ENCODE results near the gene GPR35.

- TF ChIP-seq CTCF (IDR thresholded peaks at IDR 0.05 in 2 of 3, conservative IDR thresholded peaks at IDR 0.05 in 1 of 3; ENCODE audit: control insufficient read depth in 2 of 3, extremely low read depth in 1 of 3, insufficient read depth in 1 of 3, low read depth in 3 of 3, low read length in 3 of 3) (no peak), PAX5 (IDR thresholded peaks at IDR 0.05; ENCODE audit: borderline replicate concordance, low read depth, low read length) (no peak), FOXK2 (IDR thresholded peaks at IDR 0.05) (no peak), EED (IDR thresholded peaks at IDR 0.05; ENCODE audit: low read depth) (no peak), RELA (IDR thresholded peaks at IDR 0.05; ENCODE audit: borderline replicate concordance, partially characterized antibody) (no peak), CREB1 (IDR thresholded peaks at IDR 0.05; ENCODE audit: low read depth) (no peak), MEF2B (IDR thresholded peaks at IDR 0.05; ENCODE audit: partially characterized antibody, poor library complexity, severe bottlenecking) (no peak), EP300 (IDR thresholded peaks at IDR 0.05; ENCODE audit: borderline replicate concordance in 1 of 2, control insufficient read depth in 1 of 2, low read depth in 2 of 2, low read length in 2 of 2) (no peak), MAX (IDR thresholded peaks at IDR 0.05; ENCODE audit: low read depth, low read length) (no peak), POLR2A (IDR thresholded peaks at IDR 0.05; ENCODE audit: low read depth, low read length) (no peak), FOS (IDR thresholded peaks at IDR 0.05; ENCODE audit: borderline replicate concordance, extremely low read depth, insufficient read length) (no peak), REST (IDR thresholded peaks at IDR 0.05; ENCODE audit: low read depth, low read length) (no peak), EZH2 (IDR thresholded peaks at IDR 0.05; ENCODE audit: borderline replicate concordance, control insufficient read depth, low read depth, low read length) (no peak), EGR1 (IDR thresholded peaks at IDR 0.05; ENCODE audit: borderline replicate concordance in 1 of 2, low read depth in 2 of 2, low read length in 2 of 2) (no peak)
Measured at GRCh38 chr2:240670402-240670801, 45.1 kb downstream of the GPR35 start.

All from GM12878 (cell line).